Measurements from ENCODE around the gene SPDYE4. TPM values are rescaled to one million over a fixed set of nuclear protein-coding genes. Genes with fewer than 3 reads are reported as not detected.

SPDYE4 gene
- total RNA-seq, 4 donors from 2014 or later = not detected

- Histone ChIP-seq H3K9me3 (no peaks in the 10 kb centered on the region), H3K4me1 (no peaks in the 10 kb centered on the region), H3K4me3 (no peak overlapping the region), H3K27ac (no peak overlapping the region), H3K27me3 (peaks cover 13% of the 10 kb centered on the region), H3K36me3 (no peaks in the 10 kb centered on the region)
- ATAC-seq = no peak
- TF ChIP-seq CTCF (IDR thresholded peaks at IDR 0.05) (no peak), POLR2A (IDR thresholded peaks at IDR 0.05) (no peak), EP300 (IDR thresholded peaks at IDR 0.05) (no peak), POLR2AphosphoS5 (IDR thresholded peaks at IDR 0.05) (no peak)
- WGBS, 2 donors (ENCODE audit: low coverage in 1 of 2) = 88 to 89% methylated on average over 1 to 2 of the region's 2 CpGs
Measured at GRCh38 chr17:8766731-8767130, 8.4 kb upstream of the SPDYE4 start.

- 87 to 91% methylated on average over 5 to 8 of the region's 8 CpGs for WGBS, 2 donors (ENCODE audit: low coverage in 1 of 2)
- Histone ChIP-seq H3K27me3 (peaks cover 14% of the 10 kb centered on the region), H3K4me3 (no peak overlapping the region), H3K36me3 (no peaks in the 10 kb centered on the region), H3K9me3 (no peaks in the 10 kb centered on the region), H3K27ac (no peak overlapping the region), H3K4me1 (no peaks in the 10 kb centered on the region)
- TF ChIP-seq CTCF (IDR thresholded peaks at IDR 0.05) (no peak), POLR2A (IDR thresholded peaks at IDR 0.05) (no peak)
- ATAC-seq = no peak
Measured at GRCh38 chr17:8762012-8762411, 3.7 kb upstream of the SPDYE4 start.

- Histone ChIP-seq H3K9me3 (no peaks in the 10 kb centered on the region), H3K27ac (no peak overlapping the region), H3K4me1 (no peaks in the 10 kb centered on the region), H3K4me3 (no peak overlapping the region), H3K27me3 (peaks cover 25% of the 10 kb centered on the region), H3K36me3 (no peaks in the 10 kb centered on the region)
- WGBS, 2 donors (ENCODE audit: low coverage in 1 of 2) = 80 to 90% methylated on average over 12 of the region's 13 CpGs
- no peak for TF ChIP-seq POLR2A (IDR thresholded peaks at IDR 0.05)
- no peak for TF ChIP-seq POLR2AphosphoS5 (IDR thresholded peaks at IDR 0.05)
- TF ChIP-seq CTCF (IDR thresholded peaks at IDR 0.05) = no peak
- no peak for TF ChIP-seq EP300 (IDR thresholded peaks at IDR 0.05)
- no peak for ATAC-seq
Measured at GRCh38 chr17:8757189-8757588, 1.2 kb downstream of the SPDYE4 start.

- Histone ChIP-seq H3K9me3 (no peaks in the 10 kb centered on the region), H3K4me3 (no peak overlapping the region), H3K36me3 (no peaks in the 10 kb centered on the region), H3K27ac (no peak overlapping the region), H3K27me3 (peaks cover 25% of the 10 kb centered on the region), H3K4me1 (no peaks in the 10 kb centered on the region)
- WGBS, 2 donors (ENCODE audit: low coverage in 1 of 2) = 88 to 100% methylated on average over 6 to 12 of the region's 12 CpGs
- ATAC-seq = no peak
- TF ChIP-seq EP300 (IDR thresholded peaks at IDR 0.05) = no peak
- TF ChIP-seq POLR2AphosphoS5 (IDR thresholded peaks at IDR 0.05) = no peak
- TF ChIP-seq CTCF (IDR thresholded peaks at IDR 0.05) = no peak
- no peak for TF ChIP-seq POLR2A (IDR thresholded peaks at IDR 0.05)
Measured at GRCh38 chr17:8755590-8756255, 2.6 kb downstream of the SPDYE4 start.

- ATAC-seq = no peak
- TF ChIP-seq POLR2AphosphoS5 (IDR thresholded peaks at IDR 0.05) = no peak
- TF ChIP-seq CTCF (IDR thresholded peaks at IDR 0.05) = no peak
- no peak for TF ChIP-seq EP300 (IDR thresholded peaks at IDR 0.05)
- Histone ChIP-seq H3K36me3 (no peaks in the 10 kb centered on the region), H3K4me3 (no peak overlapping the region), H3K4me1 (no peaks in the 10 kb centered on the region), H3K27me3 (peaks cover 25% of the 10 kb centered on the region), H3K9me3 (no peaks in the 10 kb centered on the region), H3K27ac (no peak overlapping the region)
- 75 to 81% methylated on average over 8 of the region's 8 CpGs for WGBS, 2 donors (ENCODE audit: low coverage in 1 of 2)
Measured at GRCh38 chr17:8754890-8755289, 3.5 kb downstream of the SPDYE4 start.
